ENCODE results near the gene PLEKHH2. TPM values are rescaled to one million over a fixed set of nuclear protein-coding genes. Genes with fewer than 3 reads are reported as not detected.

The PLEKHH2 gene
- total RNA-seq, 3 donors from 2014 or later, result 42.1 to 67.2 (median 63.5) TPM

DNA sequence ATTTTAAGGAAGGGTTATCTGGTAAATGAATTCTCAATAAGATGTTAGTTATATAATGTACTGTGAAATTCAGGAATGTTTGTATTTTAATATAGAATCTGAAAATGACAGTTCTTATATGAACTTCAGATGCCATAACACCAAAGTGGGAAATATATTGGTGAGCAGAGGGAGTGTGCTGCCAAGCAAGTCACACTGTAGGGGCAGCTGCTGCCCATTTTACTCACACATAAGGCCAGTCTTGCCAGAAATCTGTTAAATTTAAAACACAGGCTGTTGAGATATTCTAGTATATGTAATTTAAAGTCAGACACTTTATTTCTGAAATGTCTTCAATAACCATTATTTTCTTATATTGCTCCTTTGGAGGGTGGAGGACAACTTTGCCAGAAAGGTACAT is 73.8 kb downstream of the PLEKHH2 start:
- intact Hi-C loops (cut with DNase I; ENCODE audit: low total_unique reads), result no loop called here
- DNase-seq (ENCODE audit: low spot score in 2 of 2), result no peak
- Histone ChIP-seq H3K27me3 (no peaks in the 10 kb centered on the region), H3K27ac (no peak overlapping the region), H3K4me1 (no peaks in the 10 kb centered on the region), H3K4me3 (no peak overlapping the region), H3K36me3 (no peaks in the 10 kb centered on the region), H3K9me3 (no peaks in the 10 kb centered on the region)
- TF ChIP-seq POLR2AphosphoS5 (IDR thresholded peaks at IDR 0.05) (no peak), POLR2A (IDR thresholded peaks at IDR 0.05) (no peak), CTCF (IDR thresholded peaks at IDR 0.05) (no peak)

- no peaks in the 10 kb centered on the region for H3K36me3 ChIP-seq
- intact Hi-C loops (cut with DNase I; ENCODE audit: low total_unique reads), result no loop called here
- no peaks in the 10 kb centered on the region for H3K27me3 ChIP-seq
- TF ChIP-seq CTCF (IDR thresholded peaks at IDR 0.05), result no peak
- no peak for TF ChIP-seq POLR2A (IDR thresholded peaks at IDR 0.05)
- TF ChIP-seq POLR2AphosphoS5 (IDR thresholded peaks at IDR 0.05), result no peak
- no peak overlapping the region for H3K4me3 ChIP-seq
- H3K27ac ChIP-seq, result no peak overlapping the region
- H3K9me3 ChIP-seq, result no peaks in the 10 kb centered on the region
- no peak for DNase-seq (ENCODE audit: low spot score in 2 of 2)
- no peaks in the 10 kb centered on the region for H3K4me1 ChIP-seq
Observed at GRCh38 chr2:43714164-43714563, 77.1 kb downstream of the PLEKHH2 start.

- Histone ChIP-seq H3K27ac (no peak overlapping the region), H3K27me3 (no peaks in the 10 kb centered on the region), H3K9me3 (no peaks in the 10 kb centered on the region), H3K36me3 (no peaks in the 10 kb centered on the region), H3K4me1 (no peaks in the 10 kb centered on the region), H3K4me3 (no peak overlapping the region)
- no peak for TF ChIP-seq POLR2A (IDR thresholded peaks at IDR 0.05)
- TF ChIP-seq POLR2AphosphoS5 (IDR thresholded peaks at IDR 0.05), result no peak
- TF ChIP-seq CTCF (IDR thresholded peaks at IDR 0.05), result no peak
- DNase-seq (ENCODE audit: low spot score in 2 of 2), result no peak
- intact Hi-C loops (cut with DNase I; ENCODE audit: low total_unique reads), result no loop called here
Observed at GRCh38 chr2:43715300-43716098, 78.4 kb downstream of the PLEKHH2 start.

DNA sequence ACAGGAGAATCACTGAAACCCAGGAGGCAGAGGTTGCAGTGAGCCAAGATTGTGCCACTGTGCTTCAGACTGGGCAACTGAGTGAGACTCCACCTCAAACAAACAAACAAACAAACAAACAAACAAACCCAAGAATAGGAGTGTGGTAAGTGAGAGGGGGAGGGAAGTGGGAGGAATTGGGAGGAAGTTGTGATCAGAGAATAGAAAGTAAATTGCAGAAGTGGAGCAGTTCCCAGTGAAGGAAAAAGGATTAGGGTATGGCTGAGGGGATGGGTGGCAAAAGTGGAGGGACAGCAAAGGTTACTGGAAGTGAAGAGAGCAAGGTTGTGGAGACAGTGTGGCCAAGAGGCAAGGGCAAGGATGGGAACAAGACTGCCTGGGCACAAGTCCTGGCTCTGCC is 80.3 kb downstream of the PLEKHH2 start:
- no peaks in the 10 kb centered on the region for H3K36me3 ChIP-seq
- no peaks in the 10 kb centered on the region for H3K27me3 ChIP-seq
- TF ChIP-seq CTCF (IDR thresholded peaks at IDR 0.05) (no peak), POLR2AphosphoS5 (IDR thresholded peaks at IDR 0.05) (no peak), POLR2A (IDR thresholded peaks at IDR 0.05) (no peak)
- no peaks in the 10 kb centered on the region for H3K9me3 ChIP-seq
- intact Hi-C loops (cut with DNase I; ENCODE audit: low total_unique reads), result no loop called here
- no peaks in the 10 kb centered on the region for H3K4me1 ChIP-seq
- no peak for DNase-seq (ENCODE audit: low spot score in 2 of 2)
- H3K4me3 ChIP-seq, result no peak overlapping the region
- no peak overlapping the region for H3K27ac ChIP-seq

DNA sequence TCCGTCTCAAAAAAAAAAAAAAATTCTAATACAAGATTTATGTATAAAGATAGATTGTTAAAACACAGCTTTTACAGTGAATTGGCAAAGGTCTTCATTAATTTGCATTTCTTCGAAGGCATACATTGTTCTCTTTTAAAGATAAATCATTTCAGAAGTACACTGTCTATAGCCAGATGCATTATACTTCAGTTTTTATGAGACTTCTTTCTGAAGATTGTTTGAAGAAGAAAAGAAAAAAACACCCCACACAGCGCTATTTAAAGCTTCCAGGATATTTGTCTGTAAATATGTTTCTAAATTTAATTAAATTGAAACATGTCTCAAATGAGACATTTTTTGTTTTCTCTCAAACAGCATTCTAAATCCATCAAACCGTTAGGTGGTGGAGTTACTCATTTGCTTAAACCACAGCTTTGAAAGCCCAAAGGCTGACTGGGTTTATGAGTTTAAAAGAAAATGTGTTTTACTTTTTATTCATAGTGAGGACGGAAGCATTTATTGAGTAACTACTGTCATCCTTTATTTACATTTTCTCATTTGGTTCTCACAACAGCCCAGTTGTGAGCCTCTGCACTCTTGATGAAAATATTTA is 81.6 kb downstream of the PLEKHH2 start:
- intact Hi-C loops (cut with DNase I; ENCODE audit: low total_unique reads), result no loop called here
- no peak overlapping the region for H3K4me3 ChIP-seq
- no peaks in the 10 kb centered on the region for H3K9me3 ChIP-seq
- no peaks in the 10 kb centered on the region for H3K4me1 ChIP-seq
- no peak for DNase-seq (ENCODE audit: low spot score in 2 of 2)
- H3K27ac ChIP-seq, result no peak overlapping the region
- no peak for TF ChIP-seq POLR2A (IDR thresholded peaks at IDR 0.05)
- TF ChIP-seq CTCF (IDR thresholded peaks at IDR 0.05), result no peak
- no peak for TF ChIP-seq POLR2AphosphoS5 (IDR thresholded peaks at IDR 0.05)
- H3K27me3 ChIP-seq, result no peaks in the 10 kb centered on the region
- no peaks in the 10 kb centered on the region for H3K36me3 ChIP-seq

All from breast epithelium (tissue), 4 donors.